ENCODE results near the gene ANKRD27.
"Not testable (repeated sequence)": the region's sequence is repeated elsewhere in the genome, so short reads cannot be mapped to it uniquely, and the experiment has no call there.

Gene ANKRD27

GRCh38 chr19:32606289-32606688, 68.7 kb downstream of the ANKRD27 start:
- no peak for DNase-seq (ENCODE audit: low read depth in 4 of 4, low spot score in 1 of 4)

- no peak for DNase-seq (ENCODE audit: low read depth in 4 of 4, low spot score in 1 of 4)
Measured at GRCh38 chr19:32605544-32605943, 69.4 kb downstream of the ANKRD27 start.

GRCh38 chr19:32603961-32604360, 71.0 kb downstream of the ANKRD27 start:
- no peak for DNase-seq (ENCODE audit: low read depth in 4 of 4, low spot score in 1 of 4)

GRCh38 chr19:32599736-32600157, 75.2 kb downstream of the ANKRD27 start:
- DNase-seq (ENCODE audit: low read depth in 4 of 4, low spot score in 1 of 4) = peak in 3 of 4 experiments; percentile 24 to 40 (median 25)

GRCh38 chr19:32599258-32599657, 75.7 kb downstream of the ANKRD27 start:
- no peak for DNase-seq (ENCODE audit: low read depth in 4 of 4, low spot score in 1 of 4)

GRCh38 chr19:32598022-32598421, 77.0 kb downstream of the ANKRD27 start:
- no peak for DNase-seq (ENCODE audit: low read depth in 4 of 4, low spot score in 1 of 4)

GRCh38 chr19:32595491-32595890, 79.5 kb downstream of the ANKRD27 start:
- no peak for DNase-seq (ENCODE audit: low read depth in 4 of 4, low spot score in 1 of 4)

GRCh38 chr19:32594021-32594420, 81.0 kb downstream of the ANKRD27 start:
- no peak for DNase-seq (ENCODE audit: low read depth in 4 of 4, low spot score in 1 of 4)

GRCh38 chr19:32587747-32588504, 87.1 kb downstream of the ANKRD27 start:
- DNase-seq (ENCODE audit: low read depth in 4 of 4, low spot score in 1 of 4) = not testable (repeated sequence)

GRCh38 chr19:32581705-32582179, 93.2 kb downstream of the ANKRD27 start:
- DNase-seq (ENCODE audit: low read depth in 4 of 4, low spot score in 1 of 4) = no peak

GRCh38 chr19:32580901-32581704, 93.9 kb downstream of the ANKRD27 start, which contains the start of gene PDCD5:
PDCD5 (plus strand) TSS chr19:32581190; CDS start chr19:32581262, 72 bp downstream.
- peak; percentile 86 to 96 (median 94) for DNase-seq (ENCODE audit: low read depth in 4 of 4, low spot score in 1 of 4)

GRCh38 chr19:32580353-32580900, 94.6 kb downstream of the ANKRD27 start:
- no peak for DNase-seq (ENCODE audit: low read depth in 4 of 4, low spot score in 1 of 4)

- DNase-seq (ENCODE audit: low read depth in 4 of 4, low spot score in 1 of 4) = no peak
Measured at GRCh38 chr19:32576790-32577189, 98.2 kb downstream of the ANKRD27 start.

GRCh38 chr19:32573492-32573794, 101.5 kb downstream of the ANKRD27 start:
- no peak for DNase-seq (ENCODE audit: low read depth in 4 of 4, low spot score in 1 of 4)

- DNase-seq (ENCODE audit: low read depth in 4 of 4, low spot score in 1 of 4) = not testable (repeated sequence)
Measured at GRCh38 chr19:32572700-32573491, 102.1 kb downstream of the ANKRD27 start.

GRCh38 chr19:32571471-32572075, 103.4 kb downstream of the ANKRD27 start:
- not testable (repeated sequence) for DNase-seq (ENCODE audit: low read depth in 4 of 4, low spot score in 1 of 4)

GRCh38 chr19:32570081-32570785, 104.7 kb downstream of the ANKRD27 start:
- DNase-seq (ENCODE audit: low read depth in 4 of 4, low spot score in 1 of 4) = peak in 1 of 4 experiments; percentile 15

GRCh38 chr19:32567486-32567885, 107.5 kb downstream of the ANKRD27 start:
- DNase-seq (ENCODE audit: low read depth in 4 of 4, low spot score in 1 of 4) = no peak

- DNase-seq (ENCODE audit: low read depth in 4 of 4, low spot score in 1 of 4) = no peak
Measured at GRCh38 chr19:32566246-32566830, 108.6 kb downstream of the ANKRD27 start.

GRCh38 chr19:32563761-32564160, 111.2 kb downstream of the ANKRD27 start:
- DNase-seq (ENCODE audit: low read depth in 4 of 4, low spot score in 1 of 4) = no peak
